HepG2 (cell line): ENCODE measurements around the gene ARID5B. TPM values are rescaled to one million over a fixed set of nuclear protein-coding genes. Genes with fewer than 3 reads are reported as not detected.

Source experiments
- ATAC-seq: fragments of 200-7000 bp; cut with Tn5 transposase; 3 replicates; pipeline ENCODE4 v1.9.1; 2020; ENCODE audit warnings: mild to moderate bottlenecking, moderate library complexity
- BruUV-seq: library from RNA; stranded (reverse); fragments of 400-500 nt; replicated peaks from 2 replicates; lab custom pipeline; 2021; lab: Mats Ljungman, UMichigan
- CTCF ChIA-PET: fragments of 300-600 bp; formaldehyde crosslinking; extraction: SDS; loops from one replicate; lab custom pipeline; 2021; ENCODE audit warnings: low total read pairs, inconsistent platforms, low intra/inter-chr PET ratio; lab: Yijun Ruan, JAX
- POLR2A ChIA-PET: fragments of 350-600 bp; sonication (Branson Sonifier 250); formaldehyde crosslinking; loops from one replicate; lab custom pipeline; 2020; ENCODE audit warnings: antibody characterized with exemption, inconsistent platforms; lab: Yijun Ruan, JAX
- DNase-seq: peaks from one replicate; pipeline ENCODE4 v3.0.0-alpha.2; 2015; ENCODE audit warnings: low spot score
- FAIRE-seq: peaks from 3 replicates; lab custom pipeline; 2011; peaks lifted over from hg19 to GRCh38; lab: Jason Lieb, UNC
- H2AFZ ChIP-seq: one replicate; pipeline ENCODE4 v1.6.1; 2011; ENCODE audit warnings: low read length, inconsistent platforms
- H3K27ac ChIP-seq: fragments of 300-600 bp; 3 replicates; pipeline ENCODE4 v1.8.0; 2011; ENCODE audit warnings: mixed run types, mild to moderate bottlenecking, mixed read lengths, low read length, inconsistent platforms; ENCODE audit not compliant: insufficient read depth; ENCODE audit errors: extremely low read length
- H3K27me3 ChIP-seq, 2 experiments: fragments of 200-600 bp in 1 of 2; 2 replicates in 1 of 2; 3 replicates in 1 of 2; pipeline versions ENCODE4 v1.6.0 to v1.8.0; 2011; ENCODE audit warnings: low read length in 2 of 2, mild to moderate bottlenecking in 2 of 2, moderate library complexity in 2 of 2, inconsistent platforms in 1 of 2; ENCODE audit not compliant: insufficient read depth in 2 of 2, control insufficient read depth in 1 of 2
- H3K36me3 ChIP-seq, 2 experiments: fragments of 200-600 bp in 1 of 2; replicated peaks in 1 of 2; 2 replicates in 1 of 2; 3 replicates in 1 of 2; pipeline versions ENCODE4 v1.5.1 to v1.8.0; 2011; ENCODE audit warnings: low read length in 2 of 2, inconsistent platforms in 1 of 2; ENCODE audit not compliant: insufficient read depth in 2 of 2, control insufficient read depth in 1 of 2
- H3K4me1 ChIP-seq: 2 replicates; pipeline ENCODE4 v1.5.1; 2012; ENCODE audit warnings: low read length, inconsistent platforms; ENCODE audit not compliant: insufficient read depth
- H3K4me2 ChIP-seq: 2 replicates; pipeline ENCODE4 v1.6.0; 2011; ENCODE audit warnings: low read depth, low read length, inconsistent platforms
- H3K4me3 ChIP-seq, 3 experiments: fragments of 200-600 bp in 1 of 3; sonication (generic), shearing (Covaris generic) in 1 of 3; replicated peaks in 1 of 3; 2 replicates each; pipeline ENCODE4 v1.5.1; 2011 to 2016; ENCODE audit warnings: low read length in 3 of 3, inconsistent platforms in 2 of 3, low read depth in 2 of 3, mild to moderate bottlenecking in 2 of 3, control low read depth in 1 of 3, mixed read lengths in 1 of 3; ENCODE audit not compliant: insufficient read depth in 1 of 3
- H3K79me2 ChIP-seq: one replicate; pipeline ENCODE4 v1.6.1; 2011; ENCODE audit warnings: low read length, inconsistent platforms; ENCODE audit not compliant: insufficient read depth
- H3K9ac ChIP-seq: 2 replicates; pipeline ENCODE4 v1.6.0; 2011; ENCODE audit warnings: mild to moderate bottlenecking, low read depth, low read length, inconsistent platforms; ENCODE audit not compliant: insufficient read depth
- H3K9me3 ChIP-seq: 2 replicates; pipeline ENCODE4 v1.5.1; 2012; ENCODE audit warnings: mild to moderate bottlenecking, low read length
- H4K20me1 ChIP-seq: 2 replicates; pipeline ENCODE4 v1.6.0; 2011; ENCODE audit warnings: inconsistent platforms, mild to moderate bottlenecking, low read length, moderate library complexity; ENCODE audit not compliant: insufficient read depth
- GATAD1 ChIP-seq: IDR thresholded peaks from 2 replicates; pipeline ENCODE4 v1.6.1; 2016; ENCODE audit warnings: missing genetic modification reagents, missing compliant biosample characterization
- PAWR ChIP-seq: sonication (generic); formaldehyde crosslinking; IDR thresholded peaks from 2 replicates; pipeline ENCODE4 v1.4.0; 2020; ENCODE audit warnings: missing genetic modification reagents, mild to moderate bottlenecking, borderline replicate concordance
- SUZ12 ChIP-seq: fragments of 150-350 bp; IDR thresholded peaks from 2 replicates; pipeline ENCODE4 v1.6.1; 2014; ENCODE audit warnings: low read depth, low read length
- ZFP36L2 ChIP-seq: sonication (generic); formaldehyde crosslinking; IDR thresholded peaks from 2 replicates; pipeline ENCODE4 v1.4.0; 2020; ENCODE audit warnings: missing genetic modification reagents
- ZNF292 ChIP-seq: sonication (generic); formaldehyde crosslinking; IDR thresholded peaks from 2 replicates; pipeline ENCODE4 v1.8.1; 2022; ENCODE audit warnings: mild to moderate bottlenecking, low read depth, missing genetic modification reagents, borderline replicate concordance
- ZNF557 ChIP-seq: sonication (generic); formaldehyde crosslinking; IDR thresholded peaks from 2 replicates; pipeline ENCODE4 v1.4.0; 2020; ENCODE audit warnings: missing genetic modification reagents
- WGBS: methylation state at CpG from one replicate; pipeline ENCODE4 v1.1.6; 2017; ENCODE audit warnings: low lambda C conversion rate; 5-methylcytosine and 5-hydroxymethylcytosine counted together
- in situ Hi-C: cut with HindIII; loops from 2 replicates; pipeline ENCODE4 v1.10.0; 2017; ENCODE audit warnings: low pct_unique_long_range_greater_than_20kb; ENCODE audit not compliant: extremely low pct_ligation_motif_present
- intact Hi-C: fragments of 100-400 bp; cut with micrococcal nuclease; formaldehyde crosslinking; loops from one replicate; pipeline ENCODE4 v1.10.0; 2022; ENCODE audit not compliant: unreplicated experiment
- polyA plus RNA-seq, 8 experiments: library from polyadenylated mRNA; depleted of rRNA in 3 of 8; stranded (reverse) in 7 of 8; unstranded in 1 of 8; fragments of >200 nt; fragmentation: Illumina TruSeq in 4 of 8; extraction: Trizol in 4 of 8; gene quantifications; 2 replicates each; pipeline versions ENCODE4 v1.2.1 to v1.2.3, GENCODE V29; 2011 to 2016; ENCODE audit warnings: low read depth in 4 of 8, missing spikeins in 1 of 8, mixed read lengths in 1 of 8; ENCODE audit not compliant: insufficient read depth in 1 of 8
- total RNA-seq, 5 experiments: library from RNA; depleted of rRNA; stranded (reverse); fragments of >200 nt; fragmentation: Illumina TruSeq; extraction: Trizol; gene quantifications; 2 replicates each; pipeline ENCODE4 v1.2.3, GENCODE V29; 2016; ENCODE audit warnings: low read depth in 1 of 5
- TF ChIP-seq, protein P1 (sequence below): IDR thresholded peaks from 2 replicates; pipeline ENCODE4 v1.6.1; 2016
- TF ChIP-seq, protein P2 (sequence below): sonication (generic); formaldehyde crosslinking; IDR thresholded peaks from 2 replicates; pipeline ENCODE4 v1.4.0; 2020; ENCODE audit warnings: missing genetic modification reagents
- TF ChIP-seq, protein P3 (sequence below): sonication (generic); formaldehyde crosslinking; IDR thresholded peaks from 2 replicates; pipeline ENCODE4 v1.4.0; 2020; ENCODE audit warnings: mild to moderate bottlenecking, missing genetic modification reagents, borderline replicate concordance
- TF ChIP-seq, protein P4 (sequence below): sonication (generic); formaldehyde crosslinking; IDR thresholded peaks from 2 replicates; pipeline ENCODE4 v1.5.0; 2020; ENCODE audit warnings: missing genetic modification reagents, mild to moderate bottlenecking, borderline replicate concordance
- TF ChIP-seq, protein P5 (sequence below): sonication (generic); formaldehyde crosslinking; conservative IDR thresholded peaks from 2 replicates; pipeline ENCODE4 v1.4.0; 2020; ENCODE audit warnings: mild to moderate bottlenecking, missing genetic modification reagents, moderate library complexity

Gene ARID5B
- total and polyA plus RNA-seq, 2 of the 13 experiments (the other 11 are each of a cell fraction or from before 2014, with no cell fraction given), result 6.2 to 21.1 TPM

DNA sequence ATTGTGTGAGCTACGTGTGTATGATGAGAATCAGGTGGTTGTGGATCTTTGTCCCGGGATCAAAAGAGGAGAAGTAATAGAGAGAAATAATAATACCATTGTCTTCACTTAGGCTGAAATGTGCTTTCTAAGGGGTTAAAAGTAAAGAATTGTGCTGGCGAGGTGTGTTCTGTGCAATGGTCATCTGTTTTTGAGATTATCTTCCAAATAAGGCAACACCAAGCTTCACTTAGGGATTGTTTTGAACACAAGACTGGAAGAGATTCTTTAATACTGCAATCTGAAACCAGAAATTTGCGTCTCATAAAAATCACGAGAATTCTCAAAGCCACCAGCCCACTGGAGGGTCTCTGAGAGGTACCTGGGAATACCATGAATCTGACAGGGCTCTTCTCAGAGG is 84.2 kb downstream of the ARID5B start:
- no peak overlapping the region for H2AFZ ChIP-seq
- TF ChIP-seq ZNF557 (no peak), ZFP36L2 (CRISPR knock-in tag) (no peak), GATAD1 (CRISPR knock-in tag) (no peak), SUZ12 (no peak), PAWR (CRISPR knock-in tag) (no peak), ZNF292 (CRISPR knock-in tag) (no peak)
- TF ChIP-seq, protein P1, sequence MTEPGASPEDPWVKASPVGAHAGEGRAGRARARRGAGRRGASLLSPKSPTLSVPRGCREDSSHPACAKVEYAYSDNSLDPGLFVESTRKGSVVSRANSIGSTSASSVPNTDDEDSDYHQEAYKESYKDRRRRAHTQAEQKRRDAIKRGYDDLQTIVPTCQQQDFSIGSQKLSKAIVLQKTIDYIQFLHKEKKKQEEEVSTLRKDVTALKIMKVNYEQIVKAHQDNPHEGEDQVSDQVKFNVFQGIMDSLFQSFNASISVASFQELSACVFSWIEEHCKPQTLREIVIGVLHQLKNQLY (CRISPR knock-in tag), result no peak
- TF ChIP-seq, protein P2, sequence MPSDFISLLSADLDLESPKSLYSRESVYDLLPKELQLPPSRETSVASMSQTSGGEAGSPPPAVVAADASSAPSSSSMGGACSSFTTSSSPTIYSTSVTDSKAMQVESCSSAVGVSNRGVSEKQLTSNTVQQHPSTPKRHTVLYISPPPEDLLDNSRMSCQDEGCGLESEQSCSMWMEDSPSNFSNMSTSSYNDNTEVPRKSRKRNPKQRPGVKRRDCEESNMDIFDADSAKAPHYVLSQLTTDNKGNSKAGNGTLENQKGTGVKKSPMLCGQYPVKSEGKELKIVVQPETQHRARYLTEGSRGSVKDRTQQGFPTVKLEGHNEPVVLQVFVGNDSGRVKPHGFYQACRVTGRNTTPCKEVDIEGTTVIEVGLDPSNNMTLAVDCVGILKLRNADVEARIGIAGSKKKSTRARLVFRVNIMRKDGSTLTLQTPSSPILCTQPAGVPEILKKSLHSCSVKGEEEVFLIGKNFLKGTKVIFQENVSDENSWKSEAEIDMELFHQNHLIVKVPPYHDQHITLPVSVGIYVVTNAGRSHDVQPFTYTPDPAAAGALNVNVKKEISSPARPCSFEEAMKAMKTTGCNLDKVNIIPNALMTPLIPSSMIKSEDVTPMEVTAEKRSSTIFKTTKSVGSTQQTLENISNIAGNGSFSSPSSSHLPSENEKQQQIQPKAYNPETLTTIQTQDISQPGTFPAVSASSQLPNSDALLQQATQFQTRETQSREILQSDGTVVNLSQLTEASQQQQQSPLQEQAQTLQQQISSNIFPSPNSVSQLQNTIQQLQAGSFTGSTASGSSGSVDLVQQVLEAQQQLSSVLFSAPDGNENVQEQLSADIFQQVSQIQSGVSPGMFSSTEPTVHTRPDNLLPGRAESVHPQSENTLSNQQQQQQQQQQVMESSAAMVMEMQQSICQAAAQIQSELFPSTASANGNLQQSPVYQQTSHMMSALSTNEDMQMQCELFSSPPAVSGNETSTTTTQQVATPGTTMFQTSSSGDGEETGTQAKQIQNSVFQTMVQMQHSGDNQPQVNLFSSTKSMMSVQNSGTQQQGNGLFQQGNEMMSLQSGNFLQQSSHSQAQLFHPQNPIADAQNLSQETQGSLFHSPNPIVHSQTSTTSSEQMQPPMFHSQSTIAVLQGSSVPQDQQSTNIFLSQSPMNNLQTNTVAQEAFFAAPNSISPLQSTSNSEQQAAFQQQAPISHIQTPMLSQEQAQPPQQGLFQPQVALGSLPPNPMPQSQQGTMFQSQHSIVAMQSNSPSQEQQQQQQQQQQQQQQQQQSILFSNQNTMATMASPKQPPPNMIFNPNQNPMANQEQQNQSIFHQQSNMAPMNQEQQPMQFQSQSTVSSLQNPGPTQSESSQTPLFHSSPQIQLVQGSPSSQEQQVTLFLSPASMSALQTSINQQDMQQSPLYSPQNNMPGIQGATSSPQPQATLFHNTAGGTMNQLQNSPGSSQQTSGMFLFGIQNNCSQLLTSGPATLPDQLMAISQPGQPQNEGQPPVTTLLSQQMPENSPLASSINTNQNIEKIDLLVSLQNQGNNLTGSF, result no peak
- TF ChIP-seq, protein P3, sequence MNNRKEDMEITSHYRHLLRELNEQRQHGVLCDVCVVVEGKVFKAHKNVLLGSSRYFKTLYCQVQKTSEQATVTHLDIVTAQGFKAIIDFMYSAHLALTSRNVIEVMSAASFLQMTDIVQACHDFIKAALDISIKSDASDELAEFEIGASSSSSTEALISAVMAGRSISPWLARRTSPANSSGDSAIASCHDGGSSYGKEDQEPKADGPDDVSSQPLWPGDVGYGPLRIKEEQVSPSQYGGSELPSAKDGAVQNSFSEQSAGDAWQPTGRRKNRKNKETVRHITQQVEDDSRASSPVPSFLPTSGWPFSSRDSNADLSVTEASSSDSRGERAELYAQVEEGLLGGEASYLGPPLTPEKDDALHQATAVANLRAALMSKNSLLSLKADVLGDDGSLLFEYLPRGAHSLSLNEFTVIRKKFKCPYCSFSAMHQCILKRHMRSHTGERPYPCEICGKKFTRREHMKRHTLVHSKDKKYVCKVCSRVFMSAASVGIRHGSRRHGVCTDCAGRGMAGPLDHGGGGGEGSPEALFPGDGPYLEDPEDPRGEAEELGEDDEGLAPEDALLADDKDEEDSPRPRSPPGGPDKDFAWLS, result no peak
- TF ChIP-seq, protein P4, sequence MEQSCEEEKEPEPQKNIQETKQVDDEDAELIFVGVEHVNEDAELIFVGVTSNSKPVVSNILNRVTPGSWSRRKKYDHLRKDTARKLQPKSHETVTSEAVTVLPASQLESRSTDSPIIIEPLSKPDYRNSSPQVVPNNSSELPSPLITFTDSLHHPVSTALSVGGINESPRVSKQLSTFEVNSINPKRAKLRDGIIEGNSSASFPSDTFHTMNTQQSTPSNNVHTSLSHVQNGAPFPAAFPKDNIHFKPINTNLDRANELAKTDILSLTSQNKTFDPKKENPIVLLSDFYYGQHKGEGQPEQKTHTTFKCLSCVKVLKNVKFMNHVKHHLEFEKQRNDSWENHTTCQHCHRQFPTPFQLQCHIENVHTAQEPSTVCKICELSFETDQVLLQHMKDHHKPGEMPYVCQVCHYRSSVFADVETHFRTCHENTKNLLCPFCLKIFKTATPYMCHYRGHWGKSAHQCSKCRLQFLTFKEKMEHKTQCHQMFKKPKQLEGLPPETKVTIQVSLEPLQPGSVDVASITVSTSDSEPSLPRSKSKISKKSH (CRISPR knock-in tag), result no peak
- TF ChIP-seq, protein P5, sequence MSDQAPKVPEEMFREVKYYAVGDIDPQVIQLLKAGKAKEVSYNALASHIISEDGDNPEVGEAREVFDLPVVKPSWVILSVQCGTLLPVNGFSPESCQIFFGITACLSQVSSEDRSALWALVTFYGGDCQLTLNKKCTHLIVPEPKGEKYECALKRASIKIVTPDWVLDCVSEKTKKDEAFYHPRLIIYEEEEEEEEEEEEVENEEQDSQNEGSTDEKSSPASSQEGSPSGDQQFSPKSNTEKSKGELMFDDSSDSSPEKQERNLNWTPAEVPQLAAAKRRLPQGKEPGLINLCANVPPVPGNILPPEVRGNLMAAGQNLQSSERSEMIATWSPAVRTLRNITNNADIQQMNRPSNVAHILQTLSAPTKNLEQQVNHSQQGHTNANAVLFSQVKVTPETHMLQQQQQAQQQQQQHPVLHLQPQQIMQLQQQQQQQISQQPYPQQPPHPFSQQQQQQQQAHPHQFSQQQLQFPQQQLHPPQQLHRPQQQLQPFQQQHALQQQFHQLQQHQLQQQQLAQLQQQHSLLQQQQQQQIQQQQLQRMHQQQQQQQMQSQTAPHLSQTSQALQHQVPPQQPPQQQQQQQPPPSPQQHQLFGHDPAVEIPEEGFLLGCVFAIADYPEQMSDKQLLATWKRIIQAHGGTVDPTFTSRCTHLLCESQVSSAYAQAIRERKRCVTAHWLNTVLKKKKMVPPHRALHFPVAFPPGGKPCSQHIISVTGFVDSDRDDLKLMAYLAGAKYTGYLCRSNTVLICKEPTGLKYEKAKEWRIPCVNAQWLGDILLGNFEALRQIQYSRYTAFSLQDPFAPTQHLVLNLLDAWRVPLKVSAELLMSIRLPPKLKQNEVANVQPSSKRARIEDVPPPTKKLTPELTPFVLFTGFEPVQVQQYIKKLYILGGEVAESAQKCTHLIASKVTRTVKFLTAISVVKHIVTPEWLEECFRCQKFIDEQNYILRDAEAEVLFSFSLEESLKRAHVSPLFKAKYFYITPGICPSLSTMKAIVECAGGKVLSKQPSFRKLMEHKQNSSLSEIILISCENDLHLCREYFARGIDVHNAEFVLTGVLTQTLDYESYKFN (CRISPR knock-in tag), result no peak

More for the DNA sequence above, 84.2 kb downstream of the ARID5B start:
- Histone ChIP-seq H3K79me2 (peaks cover 8% of the 10 kb centered on the region), H3K4me1 (0 out of 2 replicates have a peak, but pooled peaks cover 8% of the 10 kb centered on the region), H3K9me3 (no peaks in the 10 kb centered on the region), H3K27ac (no peak overlapping the region), H4K20me1 (no peaks in the 10 kb centered on the region), H3K4me3 (no peak overlapping the region), H3K4me2 (no peak overlapping the region), H3K27me3 (no peaks in the 10 kb centered on the region), H3K36me3 (peaks cover 3 to 4% of the 10 kb centered on the region in 2 experiments; a peak in 4 of 5 replicates), H3K9ac (no peak overlapping the region)
- WGBS, result 94% methylated on average over 5 of the region's 5 CpGs
- ChIA-PET CTCF (no interaction called here), POLR2A (no interaction called here)
- intact Hi-C loops (no loop called here), in situ Hi-C loops (no loop called here)
- no peak for DNase-seq
- no TSS peak for BruUV-seq
- no peak for ATAC-seq
- FAIRE-seq, result no peak
